ENCODE data around the gene WNT9A.

The WNT9A gene

GRCh38 chr1:227909188-227909587, 38.5 kb downstream of the WNT9A start:
- Histone ChIP-seq H3K9ac (ENCODE audit: low read length) (no peak overlapping the region), H3K4me1 (ENCODE audit: control insufficient read depth, insufficient read depth, low read length) (peaks cover 5% of the 10 kb centered on the region), H3K4me3 (ENCODE audit: low read length) (no peak overlapping the region), H3K36me3 (ENCODE audit: control insufficient read depth, insufficient read depth, low read length) (no peaks in the 10 kb centered on the region), H3K27me3 (ENCODE audit: control insufficient read depth, insufficient read depth, low read length) (no peaks in the 10 kb centered on the region), H3K9me3 (ENCODE audit: control insufficient read depth, low read length) (no peaks in the 10 kb centered on the region)

GRCh38 chr1:227908359-227908758, 39.4 kb downstream of the WNT9A start:
- no peaks in the 10 kb centered on the region for H3K27me3 ChIP-seq (ENCODE audit: control insufficient read depth, insufficient read depth, low read length)
- no peaks in the 10 kb centered on the region for H3K4me1 ChIP-seq (ENCODE audit: control insufficient read depth, insufficient read depth, low read length)
- no peaks in the 10 kb centered on the region for H3K9me3 ChIP-seq (ENCODE audit: control insufficient read depth, low read length)
- no peak overlapping the region for H3K4me3 ChIP-seq (ENCODE audit: low read length)
- no peak overlapping the region for H3K9ac ChIP-seq (ENCODE audit: low read length)
- no peaks in the 10 kb centered on the region for H3K36me3 ChIP-seq (ENCODE audit: control insufficient read depth, insufficient read depth, low read length)

- no peak overlapping the region for H3K4me3 ChIP-seq (ENCODE audit: low read length)
- no peaks in the 10 kb centered on the region for H3K36me3 ChIP-seq (ENCODE audit: control insufficient read depth, insufficient read depth, low read length)
- no peaks in the 10 kb centered on the region for H3K4me1 ChIP-seq (ENCODE audit: control insufficient read depth, insufficient read depth, low read length)
- H3K9ac ChIP-seq (ENCODE audit: low read length), result no peak overlapping the region
- no peaks in the 10 kb centered on the region for H3K9me3 ChIP-seq (ENCODE audit: control insufficient read depth, low read length)
- no peaks in the 10 kb centered on the region for H3K27me3 ChIP-seq (ENCODE audit: control insufficient read depth, insufficient read depth, low read length)
These were observed 40.2 kb downstream of the WNT9A start for GRCh38 chr1:227907439-227908015.

GRCh38 chr1:227906550-227907071, 41.1 kb downstream of the WNT9A start:
- Histone ChIP-seq H3K27me3 (ENCODE audit: control insufficient read depth, insufficient read depth, low read length) (no peaks in the 10 kb centered on the region), H3K4me3 (ENCODE audit: low read length) (no peak overlapping the region), H3K36me3 (ENCODE audit: control insufficient read depth, insufficient read depth, low read length) (no peaks in the 10 kb centered on the region), H3K4me1 (ENCODE audit: control insufficient read depth, insufficient read depth, low read length) (no peaks in the 10 kb centered on the region), H3K9me3 (ENCODE audit: control insufficient read depth, low read length) (no peaks in the 10 kb centered on the region), H3K9ac (ENCODE audit: low read length) (no peak overlapping the region)

GRCh38 chr1:227905573-227906487, 41.9 kb downstream of the WNT9A start:
- no peaks in the 10 kb centered on the region for H3K9me3 ChIP-seq (ENCODE audit: control insufficient read depth, low read length)
- H3K36me3 ChIP-seq (ENCODE audit: control insufficient read depth, insufficient read depth, low read length), result no peaks in the 10 kb centered on the region
- H3K9ac ChIP-seq (ENCODE audit: low read length), result no peak overlapping the region
- H3K4me3 ChIP-seq (ENCODE audit: low read length), result no peak overlapping the region
- no peaks in the 10 kb centered on the region for H3K27me3 ChIP-seq (ENCODE audit: control insufficient read depth, insufficient read depth, low read length)
- no peaks in the 10 kb centered on the region for H3K4me1 ChIP-seq (ENCODE audit: control insufficient read depth, insufficient read depth, low read length)

GRCh38 chr1:227904541-227905335, 43.0 kb downstream of the WNT9A start:
- Histone ChIP-seq H3K36me3 (ENCODE audit: control insufficient read depth, insufficient read depth, low read length) (no peaks in the 10 kb centered on the region), H3K9me3 (ENCODE audit: control insufficient read depth, low read length) (no peaks in the 10 kb centered on the region), H3K4me3 (ENCODE audit: low read length) (no peak overlapping the region), H3K27me3 (ENCODE audit: control insufficient read depth, insufficient read depth, low read length) (no peaks in the 10 kb centered on the region), H3K4me1 (ENCODE audit: control insufficient read depth, insufficient read depth, low read length) (no peaks in the 10 kb centered on the region), H3K9ac (ENCODE audit: low read length) (no peak overlapping the region)

GRCh38 chr1:227903614-227904501, 43.9 kb downstream of the WNT9A start:
- no peaks in the 10 kb centered on the region for H3K36me3 ChIP-seq (ENCODE audit: control insufficient read depth, insufficient read depth, low read length)
- H3K4me1 ChIP-seq (ENCODE audit: control insufficient read depth, insufficient read depth, low read length), result no peaks in the 10 kb centered on the region
- no peak overlapping the region for H3K9ac ChIP-seq (ENCODE audit: low read length)
- H3K27me3 ChIP-seq (ENCODE audit: control insufficient read depth, insufficient read depth, low read length), result no peaks in the 10 kb centered on the region
- no peaks in the 10 kb centered on the region for H3K9me3 ChIP-seq (ENCODE audit: control insufficient read depth, low read length)
- H3K4me3 ChIP-seq (ENCODE audit: low read length), result no peak overlapping the region

GRCh38 chr1:227903061-227903521, 44.6 kb downstream of the WNT9A start:
- Histone ChIP-seq H3K4me3 (ENCODE audit: low read length) (no peak overlapping the region), H3K36me3 (ENCODE audit: control insufficient read depth, insufficient read depth, low read length) (no peaks in the 10 kb centered on the region), H3K4me1 (ENCODE audit: control insufficient read depth, insufficient read depth, low read length) (no peaks in the 10 kb centered on the region), H3K9ac (ENCODE audit: low read length) (no peak overlapping the region), H3K9me3 (ENCODE audit: control insufficient read depth, low read length) (no peaks in the 10 kb centered on the region), H3K27me3 (ENCODE audit: control insufficient read depth, insufficient read depth, low read length) (no peaks in the 10 kb centered on the region)

GRCh38 chr1:227902641-227902990, 45.1 kb downstream of the WNT9A start:
- no peak overlapping the region for H3K9ac ChIP-seq (ENCODE audit: low read length)
- H3K4me3 ChIP-seq (ENCODE audit: low read length), result no peak overlapping the region
- H3K27me3 ChIP-seq (ENCODE audit: control insufficient read depth, insufficient read depth, low read length), result no peaks in the 10 kb centered on the region
- H3K9me3 ChIP-seq (ENCODE audit: control insufficient read depth, low read length), result no peaks in the 10 kb centered on the region
- no peaks in the 10 kb centered on the region for H3K4me1 ChIP-seq (ENCODE audit: control insufficient read depth, insufficient read depth, low read length)
- H3K36me3 ChIP-seq (ENCODE audit: control insufficient read depth, insufficient read depth, low read length), result no peaks in the 10 kb centered on the region

GRCh38 chr1:227901906-227902640, 45.7 kb downstream of the WNT9A start:
- Histone ChIP-seq H3K27me3 (ENCODE audit: control insufficient read depth, insufficient read depth, low read length) (no peaks in the 10 kb centered on the region), H3K36me3 (ENCODE audit: control insufficient read depth, insufficient read depth, low read length) (no peaks in the 10 kb centered on the region), H3K9me3 (ENCODE audit: control insufficient read depth, low read length) (no peaks in the 10 kb centered on the region), H3K4me3 (ENCODE audit: low read length) (no peak overlapping the region), H3K4me1 (ENCODE audit: control insufficient read depth, insufficient read depth, low read length) (no peaks in the 10 kb centered on the region), H3K9ac (ENCODE audit: low read length) (no peak overlapping the region)

Measured in mucosa of stomach (tissue), 1 donor.